ENCODE data around the gene PTGES2.

- TF ChIP-seq POLR2AphosphoS5 (IDR thresholded peaks at IDR 0.05; ENCODE audit: low read depth, low read length): no peak
- no peak for TF ChIP-seq TAF1 (IDR thresholded peaks at IDR 0.05; ENCODE audit: borderline replicate concordance, low read depth, low read length)
Measured at GRCh38 chr9:128144239-128145181, 17.0 kb upstream of the PTGES2 start.
